Upper lobe of right lung (tissue), 1 donor: Measurements from ENCODE around the gene PPFIA1. TPM values are rescaled to one million over a fixed set of nuclear protein-coding genes. Genes with fewer than 3 reads are reported as not detected.

ENCODE experiments used
- ATAC-seq: fragments of 200-7000 bp; cut with Tn5 transposase; one replicate; pipeline ENCODE4 v1.9.1; 2020; ENCODE audit warnings: mild to moderate bottlenecking, moderate library complexity
- DNase-seq: peaks from one replicate; pipeline ENCODE4 v3.0.0-alpha.2; 2020
- H3K27ac ChIP-seq: fragments of 200-600 bp; one replicate; pipeline ENCODE4 v1.8.0; 2022
- H3K27me3 ChIP-seq: fragments of 200-600 bp; one replicate; pipeline ENCODE4 v1.8.0; 2022; ENCODE audit warnings: mild to moderate bottlenecking
- H3K36me3 ChIP-seq: fragments of 200-600 bp; one replicate; pipeline ENCODE4 v1.8.0; 2022
- H3K4me1 ChIP-seq: fragments of 200-600 bp; one replicate; pipeline ENCODE4 v1.8.0; 2022
- H3K4me3 ChIP-seq: fragments of 200-600 bp; one replicate; pipeline ENCODE4 v1.8.0; 2022; ENCODE audit warnings: mild to moderate bottlenecking
- H3K9me3 ChIP-seq: fragments of 200-600 bp; one replicate; pipeline ENCODE4 v1.8.0; 2022
- CTCF ChIP-seq: fragments of 200-600 bp; IDR thresholded peaks from one replicate; pipeline ENCODE4 v1.8.0; 2022; ENCODE audit warnings: antibody characterized with exemption
- intact Hi-C: fragments of 100-400 bp; cut with DNase I; formaldehyde crosslinking; loops from one replicate; pipeline ENCODE4 v1.11.0; 2022
- total RNA-seq: library from RNA; stranded (reverse); fragmentation: NEBNext Ultra II Directional; extraction: Animal tissue kit (Norgen Biotek cat#: 25700); gene quantifications from one replicate; pipeline ENCODE4 v1.2.1, GENCODE V29; 2021
- donor health status: DM: no; HTN: yes; CAD: no; lungs with severe emphysema.

PPFIA1 gene
- total RNA-seq, 1 donor from 2014 or later, result 73.3 TPM

- Histone ChIP-seq H3K27me3 (no peaks in the 10 kb centered on the region), H3K4me3 (no peak overlapping the region), H3K36me3 (peaks cover 95% of the 10 kb centered on the region), H3K9me3 (no peaks in the 10 kb centered on the region), H3K27ac (no peak overlapping the region), H3K4me1 (no peaks in the 10 kb centered on the region)
- ATAC-seq (no peak), DNase-seq (no peak)
- TF ChIP-seq CTCF, result no peak
- intact Hi-C loops, result no loop called here
Measured at GRCh38 chr11:70332567-70332966, 62.1 kb downstream of the PPFIA1 start.

- DNase-seq (no peak), ATAC-seq (peak; percentile 33)
- Histone ChIP-seq H3K36me3 (peaks cover 95% of the 10 kb centered on the region), H3K4me3 (no peak overlapping the region), H3K27ac (no peak overlapping the region), H3K27me3 (no peaks in the 10 kb centered on the region), H3K4me1 (no peaks in the 10 kb centered on the region), H3K9me3 (no peaks in the 10 kb centered on the region)
- intact Hi-C loops, result no loop called here
- no peak for TF ChIP-seq CTCF
Measured at GRCh38 chr11:70333261-70333660, 62.8 kb downstream of the PPFIA1 start.

GRCh38 chr11:70334351-70334995, 64.0 kb downstream of the PPFIA1 start:
- H3K27ac ChIP-seq, result no peak overlapping the region
- no peaks in the 10 kb centered on the region for H3K27me3 ChIP-seq
- intact Hi-C loops, result no loop called here
- no peak for DNase-seq
- peaks cover 98% of the 10 kb centered on the region for H3K36me3 ChIP-seq
- no peak for ATAC-seq
- no peaks in the 10 kb centered on the region for H3K9me3 ChIP-seq
- H3K4me1 ChIP-seq, result no peaks in the 10 kb centered on the region
- TF ChIP-seq CTCF, result no peak
- no peak overlapping the region for H3K4me3 ChIP-seq

- no peak for TF ChIP-seq CTCF
- DNase-seq (no peak), ATAC-seq (no peak)
- Histone ChIP-seq H3K27ac (no peak overlapping the region), H3K36me3 (peaks cover 97% of the 10 kb centered on the region), H3K27me3 (no peaks in the 10 kb centered on the region), H3K4me1 (no peaks in the 10 kb centered on the region), H3K9me3 (no peaks in the 10 kb centered on the region), H3K4me3 (no peak overlapping the region)
- intact Hi-C loops, result no loop called here
Measured at GRCh38 chr11:70335511-70335910, 65.0 kb downstream of the PPFIA1 start.

- Histone ChIP-seq H3K27ac (no peak overlapping the region), H3K27me3 (no peaks in the 10 kb centered on the region), H3K4me1 (no peaks in the 10 kb centered on the region), H3K4me3 (no peak overlapping the region), H3K36me3 (peaks cover 87% of the 10 kb centered on the region), H3K9me3 (no peaks in the 10 kb centered on the region)
- no peak for ATAC-seq
- DNase-seq, result no peak
- intact Hi-C loops, result no loop called here
- no peak for TF ChIP-seq CTCF
Measured at GRCh38 chr11:70338594-70338993, 68.1 kb downstream of the PPFIA1 start.

- Histone ChIP-seq H3K4me1 (no peaks in the 10 kb centered on the region), H3K36me3 (peaks cover 87% of the 10 kb centered on the region), H3K27me3 (no peaks in the 10 kb centered on the region), H3K9me3 (no peaks in the 10 kb centered on the region), H3K4me3 (no peak overlapping the region), H3K27ac (no peak overlapping the region)
- TF ChIP-seq CTCF, result no peak
- no peak for ATAC-seq
- DNase-seq, result no peak
- intact Hi-C loops, result no loop called here
Measured at GRCh38 chr11:70339066-70339465, 68.6 kb downstream of the PPFIA1 start.
